ENCODE measurements around the gene RABGGTB. TPM values are rescaled to one million over a fixed set of nuclear protein-coding genes. Genes with fewer than 3 reads are reported as not detected.

The RABGGTB gene
- total RNA-seq, 4 donors from 2014 or later, result 48.7 to 74.5 (median 62.6) TPM

DNA sequence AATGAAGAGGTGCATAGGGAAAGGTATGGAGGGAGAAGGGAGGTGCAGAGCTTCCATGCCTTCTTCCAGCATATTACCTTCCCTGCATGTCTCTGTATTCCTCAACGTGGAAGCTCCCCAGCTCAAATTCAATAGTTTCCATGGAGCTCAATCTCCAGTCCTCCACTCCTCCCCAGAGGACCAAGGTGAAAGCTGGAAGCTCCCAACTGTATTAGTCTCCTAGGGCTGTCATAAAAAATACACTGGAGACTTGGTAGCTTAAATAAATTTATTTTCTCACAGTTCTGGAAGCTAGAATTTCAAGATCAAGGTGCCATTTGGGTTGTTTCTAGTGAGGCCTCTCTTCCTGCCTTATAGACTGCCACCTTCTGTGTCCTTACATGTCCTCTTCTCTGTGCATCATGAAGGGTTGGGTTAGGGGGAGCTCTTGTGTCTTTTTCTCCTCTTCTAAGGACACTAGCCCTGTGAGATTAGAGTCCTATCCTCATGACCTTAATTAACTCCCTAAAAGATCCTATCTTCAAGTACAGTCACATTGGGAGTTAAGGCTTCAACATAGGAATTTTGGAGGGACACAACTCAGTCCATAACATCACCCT, 21.9 kb upstream of the RABGGTB start:
- Histone ChIP-seq H3K9me3 (no peaks in the 10 kb centered on the region), H3K4me1 (no peaks in the 10 kb centered on the region), H3K4me3 (no peak overlapping the region), H3K27ac (no peak overlapping the region), H3K27me3 (no peaks in the 10 kb centered on the region), H3K36me3 (peaks cover 0 to 10% of the 10 kb centered on the region in 2 donors)
- in situ Hi-C loops (cut with MboI; ENCODE audit: low sequenced_read_pairs in 4 of 4) (no loop called here), intact Hi-C loops (cut with DNase I; ENCODE audit: low total_unique reads) (no loop called here)
- DNase-seq (no peak), ATAC-seq (no peak)
- TF ChIP-seq, protein P1, sequence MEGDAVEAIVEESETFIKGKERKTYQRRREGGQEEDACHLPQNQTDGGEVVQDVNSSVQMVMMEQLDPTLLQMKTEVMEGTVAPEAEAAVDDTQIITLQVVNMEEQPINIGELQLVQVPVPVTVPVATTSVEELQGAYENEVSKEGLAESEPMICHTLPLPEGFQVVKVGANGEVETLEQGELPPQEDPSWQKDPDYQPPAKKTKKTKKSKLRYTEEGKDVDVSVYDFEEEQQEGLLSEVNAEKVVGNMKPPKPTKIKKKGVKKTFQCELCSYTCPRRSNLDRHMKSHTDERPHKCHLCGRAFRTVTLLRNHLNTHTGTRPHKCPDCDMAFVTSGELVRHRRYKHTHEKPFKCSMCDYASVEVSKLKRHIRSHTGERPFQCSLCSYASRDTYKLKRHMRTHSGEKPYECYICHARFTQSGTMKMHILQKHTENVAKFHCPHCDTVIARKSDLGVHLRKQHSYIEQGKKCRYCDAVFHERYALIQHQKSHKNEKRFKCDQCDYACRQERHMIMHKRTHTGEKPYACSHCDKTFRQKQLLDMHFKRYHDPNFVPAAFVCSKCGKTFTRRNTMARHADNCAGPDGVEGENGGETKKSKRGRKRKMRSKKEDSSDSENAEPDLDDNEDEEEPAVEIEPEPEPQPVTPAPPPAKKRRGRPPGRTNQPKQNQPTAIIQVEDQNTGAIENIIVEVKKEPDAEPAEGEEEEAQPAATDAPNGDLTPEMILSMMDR (IDR thresholded peaks at IDR 0.05 in 4 of 5, conservative IDR thresholded peaks at IDR 0.05 in 1 of 5), result no peak
- TF ChIP-seq POLR2A (IDR thresholded peaks at IDR 0.05), result no peak

DNA sequence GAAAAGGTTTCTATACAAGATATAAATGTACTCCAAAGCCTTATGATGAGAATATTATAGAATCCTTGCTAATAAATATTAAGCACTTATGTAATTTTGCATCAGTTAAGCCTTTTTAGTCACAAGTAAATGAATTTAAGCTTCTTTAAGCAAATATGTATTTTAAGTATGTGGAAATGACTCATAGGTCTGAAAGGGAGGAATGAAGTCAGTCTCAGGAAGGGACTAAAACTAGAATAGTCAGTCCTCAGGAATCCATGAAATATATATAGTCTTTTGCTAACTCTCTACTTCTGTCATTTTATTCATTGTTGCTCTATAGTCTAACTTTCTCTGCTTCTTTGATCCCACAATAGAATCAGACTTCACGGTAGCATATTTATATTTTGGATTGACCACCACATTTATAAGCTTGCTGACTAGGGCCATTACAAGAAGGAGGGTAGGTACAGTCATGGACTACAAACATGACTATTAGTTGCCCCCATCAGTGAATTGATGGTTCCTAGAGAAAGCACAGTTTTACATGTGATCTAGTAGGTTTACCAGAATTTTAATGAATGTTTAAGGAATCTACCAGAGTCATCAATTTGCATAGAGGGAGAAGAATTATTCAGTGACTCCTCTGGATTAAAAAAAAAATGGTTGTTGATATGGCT, 20.2 kb upstream of the RABGGTB start:
- Histone ChIP-seq H3K9me3 (no peaks in the 10 kb centered on the region), H3K4me3 (no peak overlapping the region), H3K4me1 (no peaks in the 10 kb centered on the region), H3K27ac (no peak overlapping the region), H3K27me3 (no peaks in the 10 kb centered on the region), H3K36me3 (peaks cover 0 to 10% of the 10 kb centered on the region in 2 donors)
- no peak for ATAC-seq
- no peak for TF ChIP-seq POLR2A (IDR thresholded peaks at IDR 0.05)
- TF ChIP-seq, protein P1 (IDR thresholded peaks at IDR 0.05 in 4 of 5, conservative IDR thresholded peaks at IDR 0.05 in 1 of 5), result no peak
- intact Hi-C loops (cut with DNase I; ENCODE audit: low total_unique reads) (no loop called here), in situ Hi-C loops (cut with MboI; ENCODE audit: low sequenced_read_pairs in 4 of 4) (no loop called here)
- no peak for DNase-seq

DNA sequence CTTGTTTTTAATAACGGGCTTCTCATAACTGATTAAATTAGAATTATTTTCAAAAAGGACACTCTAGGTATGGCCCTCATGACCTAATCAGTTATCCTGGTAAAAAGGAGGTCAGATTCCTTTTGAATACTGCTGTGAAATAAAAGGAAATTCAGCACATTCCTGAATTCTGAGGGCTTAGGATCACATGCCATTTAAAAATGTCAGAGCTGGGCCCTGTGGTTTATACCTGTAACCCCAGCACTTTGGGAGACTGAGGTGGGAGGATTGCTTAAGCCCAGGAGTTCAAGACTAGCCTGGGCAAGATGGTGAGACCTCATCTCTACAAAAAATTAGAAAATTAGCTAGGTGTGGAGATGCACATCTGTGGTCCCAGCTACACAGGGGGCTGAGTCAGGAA, 18.0 kb upstream of the RABGGTB start:
- intact Hi-C loops (cut with DNase I; ENCODE audit: low total_unique reads), result no loop called here

DNA sequence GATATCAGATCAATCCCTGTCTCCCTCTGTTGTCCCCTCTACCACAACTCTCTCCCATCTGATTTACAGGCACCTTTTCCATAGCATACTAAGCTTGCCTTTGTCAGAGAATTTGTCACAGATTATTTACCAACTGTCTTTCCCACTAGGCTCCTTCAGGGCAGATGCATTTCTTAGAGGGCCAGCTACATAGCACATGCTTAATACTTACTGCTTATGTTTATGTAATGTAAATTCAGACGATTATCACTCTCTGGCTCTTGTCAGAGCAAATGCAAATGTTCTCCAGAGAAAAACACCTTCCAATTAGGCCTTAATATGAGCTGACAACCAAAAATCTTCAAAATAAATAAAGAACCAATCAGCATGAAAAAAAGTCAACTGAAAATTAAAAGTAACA, 15.3 kb upstream of the RABGGTB start:
- no peak for DNase-seq
- no peak overlapping the region for H3K27ac ChIP-seq
- TF ChIP-seq, protein P1 (IDR thresholded peaks at IDR 0.05 in 4 of 5, conservative IDR thresholded peaks at IDR 0.05 in 1 of 5), result no peak
- TF ChIP-seq POLR2A (IDR thresholded peaks at IDR 0.05), result no peak
- in situ Hi-C loops (cut with MboI; ENCODE audit: low sequenced_read_pairs in 4 of 4) (no loop called here), intact Hi-C loops (cut with DNase I; ENCODE audit: low total_unique reads) (no loop called here)
- no peaks in the 10 kb centered on the region for H3K9me3 ChIP-seq
- no peaks in the 10 kb centered on the region for H3K36me3 ChIP-seq
- ATAC-seq, result no peak
- H3K4me1 ChIP-seq, result no peaks in the 10 kb centered on the region
- no peaks in the 10 kb centered on the region for H3K27me3 ChIP-seq
- no peak overlapping the region for H3K4me3 ChIP-seq

More for the DNA sequence above, 18.0 kb upstream of the RABGGTB start:
- ATAC-seq (no peak), DNase-seq (no peak)
- in situ Hi-C loops (cut with MboI; ENCODE audit: low sequenced_read_pairs in 4 of 4), result no loop called here
- H3K27me3 ChIP-seq, result no peaks in the 10 kb centered on the region
- H3K36me3 ChIP-seq, result peaks cover 0 to 9% of the 10 kb centered on the region in 2 donors
- H3K4me1 ChIP-seq, result no peaks in the 10 kb centered on the region
- no peak overlapping the region for H3K27ac ChIP-seq
- no peaks in the 10 kb centered on the region for H3K9me3 ChIP-seq
- no peak overlapping the region for H3K4me3 ChIP-seq
- no peak for TF ChIP-seq POLR2A (IDR thresholded peaks at IDR 0.05)
- TF ChIP-seq, protein P1 (IDR thresholded peaks at IDR 0.05 in 4 of 5, conservative IDR thresholded peaks at IDR 0.05 in 1 of 5), result no peak

All from gastrocnemius medialis (tissue), 4 donors.